Vagina (tissue), 2 donors: ENCODE data around the gene MBOAT2.

Source experiments
- CTCF ChIP-seq, 3 experiments: fragments of 450-650 bp in 2 of 3; fragments of 200-600 bp in 1 of 3; sonication (generic) in 1 of 3; IDR thresholded peaks; one replicate each; pipeline ENCODE4 v1.5.1; 2017 to 2019; ENCODE audit warnings: antibody characterized with exemption in 3 of 3, mild to moderate bottlenecking in 2 of 3, moderate library complexity in 2 of 3
- POLR2A ChIP-seq, 2 donors: fragments of 450-650 bp; IDR thresholded peaks; one replicate each; pipeline ENCODE4 v1.6.1; 2017; ENCODE audit warnings: antibody characterized with exemption in 2 of 2, mild to moderate bottlenecking in 2 of 2, moderate library complexity in 2 of 2
- POLR2AphosphoS5 ChIP-seq, 2 donors: sonication (generic); formaldehyde crosslinking; IDR thresholded peaks; one replicate each; pipeline ENCODE4 v1.9.0; 2017; ENCODE audit warnings: antibody characterized with exemption in 2 of 2, mild to moderate bottlenecking in 2 of 2, low read depth in 1 of 2; ENCODE audit not compliant: insufficient read depth in 1 of 2

DNA sequence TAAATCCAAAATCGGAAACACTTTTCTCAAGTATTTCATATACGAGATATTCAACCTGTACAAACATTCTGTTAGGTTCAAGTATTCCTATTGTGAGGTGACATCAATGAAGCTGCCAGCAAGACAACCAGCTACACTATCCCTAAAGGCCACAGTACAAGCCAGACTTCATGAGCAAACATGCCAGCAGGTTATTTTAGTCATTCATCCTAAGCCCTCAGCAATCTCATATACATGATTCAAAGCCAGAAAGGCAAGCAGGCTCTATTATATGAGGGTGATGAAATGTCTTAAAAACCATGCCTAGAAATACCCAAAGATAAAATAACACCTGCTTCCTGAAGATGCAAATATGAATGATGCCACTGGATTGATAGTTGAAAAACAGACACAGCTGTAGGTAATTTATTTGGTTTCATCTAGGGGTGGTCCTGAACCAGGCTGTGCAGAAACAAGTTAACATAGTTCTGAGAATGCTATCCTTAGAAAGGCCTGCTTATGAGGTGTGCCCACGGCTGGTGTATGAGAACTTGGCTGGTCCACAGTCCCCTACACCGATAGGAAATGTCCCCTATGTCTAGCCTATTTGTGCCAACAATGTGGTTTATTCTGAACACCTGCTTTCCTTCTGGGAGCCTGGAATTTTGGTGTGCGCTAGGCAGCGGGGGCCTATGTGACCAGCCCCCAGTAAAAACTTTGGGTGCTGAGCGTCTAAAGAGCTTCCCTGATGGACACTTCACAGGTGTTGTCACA lies 117.9 kb downstream of the MBOAT2 start:
- TF ChIP-seq CTCF (IDR thresholded peaks at IDR 0.05) (no peak), POLR2A (IDR thresholded peaks at IDR 0.05) (no peak), POLR2AphosphoS5 (IDR thresholded peaks at IDR 0.05; ENCODE audit: insufficient read depth in 1 of 2, low read depth in 1 of 2) (no peak)
